Measurements from ENCODE around the gene TNNT3.
"Not testable (repeated sequence)": the region's sequence is repeated elsewhere in the genome, so short reads cannot be mapped to it uniquely, and the experiment has no call there.

The TNNT3 gene

GRCh38 chr11:1935156-1936071 is 15.9 kb downstream of the TNNT3 start:
- no peak for DNase-seq (ENCODE audit: low spot score)

GRCh38 chr11:1936072-1936780 is 16.7 kb downstream of the TNNT3 start:
- no peak for DNase-seq (ENCODE audit: low spot score)

- DNase-seq (ENCODE audit: low spot score), result no peak
Measured at GRCh38 chr11:1936781-1937615, 17.5 kb downstream of the TNNT3 start.

GRCh38 chr11:1937616-1938342 is 18.3 kb downstream of the TNNT3 start:
- DNase-seq (ENCODE audit: low spot score), result no peak

- no peak for DNase-seq (ENCODE audit: low spot score)
Measured at GRCh38 chr11:1938343-1939005, 19.0 kb downstream of the TNNT3 start.

- no peak for DNase-seq (ENCODE audit: low spot score)
Measured at GRCh38 chr11:1939006-1939625, 19.6 kb downstream of the TNNT3 start.

GRCh38 chr11:1939788-1940187 is 20.3 kb downstream of the TNNT3 start:
- not testable (repeated sequence) for DNase-seq (ENCODE audit: low spot score)

GRCh38 chr11:1942558-1943260 is 23.2 kb downstream of the TNNT3 start:
- no peak for DNase-seq (ENCODE audit: low spot score)

- no peak for DNase-seq (ENCODE audit: low spot score)
Measured at GRCh38 chr11:1943576-1943975, 24.1 kb downstream of the TNNT3 start.

- DNase-seq (ENCODE audit: low spot score), result no peak
Measured at GRCh38 chr11:1943977-1944376, 24.5 kb downstream of the TNNT3 start.

- DNase-seq (ENCODE audit: low spot score), result no peak
Measured at GRCh38 chr11:1946812-1947484, 27.4 kb downstream of the TNNT3 start, which contains the start of gene MRPL23. MRPL23 (plus strand) TSS chr11:1947332; CDS start chr11:1947363, 31 bp downstream.

GRCh38 chr11:1947592-1948237 is 28.2 kb downstream of the TNNT3 start:
- no peak for DNase-seq (ENCODE audit: low spot score)

- DNase-seq (ENCODE audit: low spot score), result no peak
Measured at GRCh38 chr11:1948389-1948788, 28.9 kb downstream of the TNNT3 start.

GRCh38 chr11:1949302-1949701 is 29.8 kb downstream of the TNNT3 start:
- DNase-seq (ENCODE audit: low spot score), result no peak

GRCh38 chr11:1949922-1950321 is 30.4 kb downstream of the TNNT3 start:
- no peak for DNase-seq (ENCODE audit: low spot score)

GRCh38 chr11:1952806-1953482 is 33.4 kb downstream of the TNNT3 start:
- DNase-seq (ENCODE audit: low spot score), result no peak

- DNase-seq (ENCODE audit: low spot score), result no peak
Measured at GRCh38 chr11:1953489-1954266, 34.2 kb downstream of the TNNT3 start.

Data from AG08396 (cell line).